Activated CD4-positive, alpha-beta T cell treated with anti-CD3 and anti-CD28 coated beads, Interleukin-10, Interleukin-2, amounts not matched to agents 100 ng/mL and 50 ng/mL, durations not matched to agents 16 hours and 8 hours (primary cell): ENCODE data around the gene GLYAT.
A peak's percentile ranks its signal among the peaks of the same experiment; 100 is the strongest.

Experiments
- DNase-seq: peaks from one replicate; pipeline ENCODE4 v3.0.0-alpha.2; 2020

Gene GLYAT

DNA sequence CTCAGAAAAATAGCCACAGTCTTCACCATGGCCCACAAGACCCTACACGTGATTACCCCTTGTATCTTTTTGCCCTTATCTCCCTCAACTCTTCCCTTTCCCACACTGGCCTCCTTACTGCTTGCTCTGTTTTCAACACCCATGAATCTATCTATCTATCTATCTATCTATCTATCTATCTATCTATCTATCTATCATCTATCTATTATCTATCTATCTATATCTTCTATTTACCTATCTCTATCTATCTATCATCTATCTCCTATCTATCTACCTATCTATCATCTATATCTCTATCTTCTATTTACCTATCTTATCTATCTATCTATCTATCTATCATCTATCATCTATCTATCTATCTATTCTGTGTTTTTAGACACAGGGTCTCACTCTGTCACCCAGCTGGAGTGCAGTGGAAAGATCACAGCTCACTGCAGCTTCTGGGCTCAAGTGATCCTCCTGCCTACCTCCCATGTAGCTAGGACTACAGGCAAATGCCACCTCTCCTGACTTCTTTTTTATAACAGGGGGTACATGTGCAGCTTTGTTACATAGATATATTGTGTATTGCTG, 55.1 kb downstream of the GLYAT start:
- no peak for DNase-seq

- peak; percentile 78 for DNase-seq
Measured at GRCh38 chr11:58675334-58676155, 56.2 kb downstream of the GLYAT start.

DNA sequence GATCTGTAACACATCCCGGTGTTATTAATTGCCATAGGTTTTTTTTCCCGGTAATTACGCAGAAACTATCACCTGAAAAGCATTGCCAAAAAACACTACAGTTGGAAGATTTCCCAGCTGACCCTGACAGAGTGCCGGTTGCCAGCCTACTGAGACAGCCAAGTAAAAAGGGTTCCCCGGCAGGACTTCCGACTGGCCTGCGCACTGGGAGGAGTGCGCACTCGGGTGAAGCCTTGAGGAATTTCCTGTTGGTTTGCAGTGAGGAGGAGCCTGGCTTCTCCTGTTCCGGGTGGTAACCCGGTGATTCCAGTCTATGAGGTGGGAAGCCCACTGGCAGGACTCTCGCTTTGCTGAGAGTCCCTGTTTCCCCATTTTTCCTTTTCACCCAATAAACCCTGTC, 57.1 kb downstream of the GLYAT start:
- no peak for DNase-seq

- DNase-seq = no peak
Measured at GRCh38 chr11:58671983-58672633, 59.6 kb downstream of the GLYAT start.

DNA sequence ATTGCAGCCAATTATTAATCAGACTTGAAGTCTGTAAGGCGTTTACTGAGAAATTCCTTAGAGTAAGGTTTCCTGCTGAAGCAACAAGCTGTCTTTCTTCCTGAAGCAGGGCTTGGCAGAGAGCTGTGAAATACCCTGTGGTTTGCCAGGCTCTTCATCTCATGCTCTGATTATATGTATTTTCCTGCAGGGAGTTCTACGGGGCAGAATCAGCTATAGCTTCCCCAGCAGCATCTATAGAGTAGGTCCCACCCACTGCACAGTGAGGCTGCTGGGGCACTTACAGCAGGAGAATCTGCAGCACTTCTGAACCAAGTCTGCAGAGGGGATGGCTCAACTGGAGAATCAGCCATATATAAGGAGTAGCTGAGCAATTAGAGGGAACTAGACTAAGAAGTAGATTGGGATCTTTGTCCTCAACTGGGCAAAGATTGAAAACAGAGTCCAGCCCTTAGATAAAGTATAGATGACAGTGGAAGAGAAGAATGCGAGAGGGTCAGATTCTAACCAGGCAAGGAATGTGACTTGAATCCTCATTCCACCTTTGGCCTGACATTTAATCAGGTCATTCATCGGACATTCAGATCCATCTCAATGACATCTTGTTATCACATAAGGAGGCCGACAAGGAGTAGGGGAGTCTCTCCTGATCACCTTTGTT, 71.7 kb downstream of the GLYAT start:
- DNase-seq = no peak

- no peak for DNase-seq
Measured at GRCh38 chr11:58659404-58659803, 72.3 kb downstream of the GLYAT start.
